Fibroblast of lung (primary cell): ENCODE data around the gene ZNF775.

ENCODE experiments used
- EZH2 ChIP-seq: IDR thresholded peaks from 2 replicates; pipeline ENCODE4 v1.5.1; 2012; ENCODE audit warnings: low read length, control low read depth, mild to moderate bottlenecking; ENCODE audit errors: missing control alignments
- TF ChIP-seq, protein P1 (sequence below), 2 donors: IDR thresholded peaks in 1 of 2; conservative IDR thresholded peaks in 1 of 2; 1 replicate in 1 of 2; 2 replicates in 1 of 2; pipeline ENCODE4 v1.5.1; 2011 to 2012; ENCODE audit warnings: low read length in 2 of 2, control low read depth in 1 of 2, inconsistent platforms in 1 of 2, low read depth in 1 of 2, mild to moderate bottlenecking in 1 of 2

DNA sequence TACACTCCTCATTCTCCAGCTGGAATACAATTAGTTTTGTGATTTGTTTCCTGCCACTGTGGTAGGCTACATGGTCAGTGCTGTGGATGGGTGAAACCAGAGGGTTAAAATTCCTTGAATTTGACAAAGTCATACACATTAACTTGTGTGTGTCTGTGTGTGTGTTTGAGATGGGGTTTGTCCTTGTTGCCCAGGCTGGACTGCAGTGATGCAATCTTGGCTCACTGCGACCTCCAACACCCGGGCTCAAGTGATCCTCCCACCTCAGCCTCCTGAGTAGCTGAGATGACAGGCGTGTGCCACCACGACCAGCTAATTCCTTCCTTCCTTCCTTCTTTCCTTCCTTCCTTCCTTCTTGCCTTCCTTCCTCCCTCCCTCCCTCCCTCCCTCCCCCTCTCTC is 46.5 kb downstream of the ZNF775 start:
- TF ChIP-seq EZH2, result no peak
- TF ChIP-seq, protein P1, sequence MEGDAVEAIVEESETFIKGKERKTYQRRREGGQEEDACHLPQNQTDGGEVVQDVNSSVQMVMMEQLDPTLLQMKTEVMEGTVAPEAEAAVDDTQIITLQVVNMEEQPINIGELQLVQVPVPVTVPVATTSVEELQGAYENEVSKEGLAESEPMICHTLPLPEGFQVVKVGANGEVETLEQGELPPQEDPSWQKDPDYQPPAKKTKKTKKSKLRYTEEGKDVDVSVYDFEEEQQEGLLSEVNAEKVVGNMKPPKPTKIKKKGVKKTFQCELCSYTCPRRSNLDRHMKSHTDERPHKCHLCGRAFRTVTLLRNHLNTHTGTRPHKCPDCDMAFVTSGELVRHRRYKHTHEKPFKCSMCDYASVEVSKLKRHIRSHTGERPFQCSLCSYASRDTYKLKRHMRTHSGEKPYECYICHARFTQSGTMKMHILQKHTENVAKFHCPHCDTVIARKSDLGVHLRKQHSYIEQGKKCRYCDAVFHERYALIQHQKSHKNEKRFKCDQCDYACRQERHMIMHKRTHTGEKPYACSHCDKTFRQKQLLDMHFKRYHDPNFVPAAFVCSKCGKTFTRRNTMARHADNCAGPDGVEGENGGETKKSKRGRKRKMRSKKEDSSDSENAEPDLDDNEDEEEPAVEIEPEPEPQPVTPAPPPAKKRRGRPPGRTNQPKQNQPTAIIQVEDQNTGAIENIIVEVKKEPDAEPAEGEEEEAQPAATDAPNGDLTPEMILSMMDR (conservative IDR thresholded peaks at IDR 0.05 in 1 of 2, IDR thresholded peaks at IDR 0.05 in 1 of 2; ENCODE audit: low read depth in 1 of 2, low read length in 2 of 2), result no peak
